Measurements from ENCODE around the gene DPH7.
"Not testable (repeated sequence)": the region's sequence is repeated elsewhere in the genome, so short reads cannot be mapped to it uniquely, and the experiment has no call there.

The DPH7 gene

GRCh38 chr9:137550231-137550621 is 28.5 kb downstream of the DPH7 start, which contains the start of gene PNPLA7:
PNPLA7 (minus strand) TSS chr9:137550402; CDS start chr9:137550197, 205 bp downstream.
- H3K27me3 Mint-ChIP-seq: no peaks in the 10 kb centered on the region
- peaks cover 32% of the 10 kb centered on the region for H3K4me1 Mint-ChIP-seq
- peak within 1 kb of the TSS; percentile 90 to 91 for H3K4me3 Mint-ChIP-seq
- no peaks in the 10 kb centered on the region for H3K9me3 Mint-ChIP-seq
- DNase-seq (peak in 1 of 2 donors; percentile 34), ATAC-seq (no peak)
- H3K27ac Mint-ChIP-seq: peak within 1 kb of the TSS; percentile 59 to 89

- Mint-ChIP-seq H3K27ac (peak overlapping the region in 1 of 2 donors; percentile 42), H3K4me1 (peaks cover 40% of the 10 kb centered on the region)
- no peak for ATAC-seq
Observed at GRCh38 chr9:137547687-137548543, 30.8 kb downstream of the DPH7 start.

GRCh38 chr9:137545123-137545522 is 33.6 kb downstream of the DPH7 start:
- ATAC-seq (no peak), DNase-seq (no peak)
- H3K27me3 Mint-ChIP-seq: no peaks in the 10 kb centered on the region
- peaks cover 28% of the 10 kb centered on the region for H3K4me1 Mint-ChIP-seq
- H3K4me3 Mint-ChIP-seq: no peak overlapping the region
- no peak overlapping the region for H3K27ac Mint-ChIP-seq
- no peaks in the 10 kb centered on the region for H3K9me3 Mint-ChIP-seq

More at GRCh38 chr9:137547687-137548543, 30.8 kb downstream of the DPH7 start:
- Mint-ChIP-seq H3K4me3 (no peak overlapping the region), H3K9me3 (no peaks in the 10 kb centered on the region), H3K27me3 (no peaks in the 10 kb centered on the region)
- no peak for DNase-seq

- peak; percentile 31 for ATAC-seq
- Mint-ChIP-seq H3K4me1 (peaks cover 22% of the 10 kb centered on the region), H3K9me3 (no peaks in the 10 kb centered on the region), H3K27me3 (no peaks in the 10 kb centered on the region), H3K27ac (peak overlapping the region in 1 of 2 donors; percentile 83), H3K4me3 (no peak overlapping the region)
- no peak for DNase-seq
Observed at GRCh38 chr9:137544176-137544760, 34.5 kb downstream of the DPH7 start.

GRCh38 chr9:137543237-137543963 is 35.3 kb downstream of the DPH7 start:
- peak overlapping the region in 1 of 2 donors; percentile 13 for H3K27ac Mint-ChIP-seq
- H3K27me3 Mint-ChIP-seq: no peaks in the 10 kb centered on the region
- peaks cover 16% of the 10 kb centered on the region for H3K4me1 Mint-ChIP-seq
- no peaks in the 10 kb centered on the region for H3K9me3 Mint-ChIP-seq
- DNase-seq: no peak
- ATAC-seq: no peak
- no peak overlapping the region for H3K4me3 Mint-ChIP-seq

GRCh38 chr9:137542486-137542885 is 36.2 kb downstream of the DPH7 start:
- Mint-ChIP-seq H3K27ac (no peak overlapping the region), H3K4me3 (no peak overlapping the region), H3K9me3 (peaks cover 0 to 4% of the 10 kb centered on the region in 2 donors), H3K27me3 (no peaks in the 10 kb centered on the region), H3K4me1 (peaks cover 12% of the 10 kb centered on the region)
- no peak for DNase-seq
- no peak for ATAC-seq

- Mint-ChIP-seq H3K9me3 (peaks cover 0 to 16% of the 10 kb centered on the region in 2 donors), H3K27ac (no peak overlapping the region), H3K4me1 (peaks cover 28% of the 10 kb centered on the region), H3K4me3 (no peak overlapping the region), H3K27me3 (no peaks in the 10 kb centered on the region)
- ATAC-seq (no peak), DNase-seq (no peak)
Observed at GRCh38 chr9:137540536-137540935, 38.2 kb downstream of the DPH7 start.

GRCh38 chr9:137538058-137538457 is 40.7 kb downstream of the DPH7 start:
- Mint-ChIP-seq H3K27me3 (no peaks in the 10 kb centered on the region), H3K9me3 (peaks cover 0 to 16% of the 10 kb centered on the region in 2 donors), H3K4me3 (peak overlapping the region in 1 of 2 donors; percentile 19), H3K27ac (no peak overlapping the region), H3K4me1 (peaks cover 39% of the 10 kb centered on the region)
- ATAC-seq: no peak
- DNase-seq: no peak

- peak overlapping the region; percentile 50 to 86 for H3K27ac Mint-ChIP-seq
- H3K9me3 Mint-ChIP-seq: peaks cover 0 to 16% of the 10 kb centered on the region in 2 donors
- H3K27me3 Mint-ChIP-seq: not testable (repeated sequence)
- H3K4me1 Mint-ChIP-seq: peaks cover 39% of the 10 kb centered on the region
- DNase-seq: peak in 1 of 2 donors; percentile 39
- H3K4me3 Mint-ChIP-seq: peak overlapping the region; percentile 13 to 17
- peak; percentile 60 for ATAC-seq
Observed at GRCh38 chr9:137536594-137537131, 42.1 kb downstream of the DPH7 start.

GRCh38 chr9:137535120-137535428 is 43.7 kb downstream of the DPH7 start:
- H3K27me3 Mint-ChIP-seq: no peaks in the 10 kb centered on the region
- peaks cover 0 to 16% of the 10 kb centered on the region in 2 donors for H3K9me3 Mint-ChIP-seq
- DNase-seq (no peak), ATAC-seq (no peak)
- H3K27ac Mint-ChIP-seq: peak overlapping the region in 1 of 2 donors; percentile 71
- H3K4me1 Mint-ChIP-seq: peaks cover 39% of the 10 kb centered on the region
- H3K4me3 Mint-ChIP-seq: peak overlapping the region; percentile 3 to 42

GRCh38 chr9:137534256-137535119 is 44.2 kb downstream of the DPH7 start:
- Mint-ChIP-seq H3K4me3 (peak overlapping the region; percentile 3 to 42), H3K4me1 (peaks cover 40% of the 10 kb centered on the region), H3K27ac (peak overlapping the region in 1 of 2 donors; percentile 93), H3K9me3 (peaks cover 0 to 16% of the 10 kb centered on the region in 2 donors), H3K27me3 (no peaks in the 10 kb centered on the region)
- ATAC-seq (peak; percentile 80), DNase-seq (peak in 1 of 2 donors; percentile 30)

- not testable (repeated sequence) for H3K27ac Mint-ChIP-seq, ATAC-seq
- peaks cover 46% of the 10 kb centered on the region for H3K4me1 Mint-ChIP-seq
Observed at GRCh38 chr9:137532891-137533468, 45.7 kb downstream of the DPH7 start.

GRCh38 chr9:137531099-137531765 is 47.5 kb downstream of the DPH7 start:
- Mint-ChIP-seq H3K27ac (peak overlapping the region in 1 of 2 donors; percentile 80), H3K9me3 (peaks cover 0 to 3% of the 10 kb centered on the region in 2 donors), H3K4me3 (no peak overlapping the region), H3K4me1 (peaks cover 31% of the 10 kb centered on the region), H3K27me3 (no peaks in the 10 kb centered on the region)
- ATAC-seq (no peak), DNase-seq (no peak)

More at GRCh38 chr9:137532891-137533468, 45.7 kb downstream of the DPH7 start:
- not testable (repeated sequence) for DNase-seq, H3K27me3 Mint-ChIP-seq, H3K4me3 Mint-ChIP-seq
- H3K9me3 Mint-ChIP-seq: peaks cover 0 to 16% of the 10 kb centered on the region in 2 donors

- Mint-ChIP-seq H3K27ac (no peak overlapping the region), H3K9me3 (no peaks in the 10 kb centered on the region), H3K27me3 (no peaks in the 10 kb centered on the region), H3K4me3 (no peak overlapping the region), H3K4me1 (peaks cover 28% of the 10 kb centered on the region)
- ATAC-seq (no peak), DNase-seq (no peak)
Observed at GRCh38 chr9:137530331-137530730, 48.4 kb downstream of the DPH7 start.

All from stimulated activated naive CD8-positive, alpha-beta T cell treated with anti-CD3 and anti-CD28 coated beads, Interleukin-15, amount 100 ng/mL, for 72 hours (primary cell).